Endothelial cell of umbilical vein (primary cell): ENCODE measurements around the gene ATG7.

ENCODE experiments used
- EZH2 ChIP-seq: IDR thresholded peaks from 2 replicates; pipeline ENCODE4 v1.6.1; 2012; ENCODE audit warnings: borderline replicate concordance, low read depth, mild to moderate bottlenecking, moderate library complexity, low read length, inconsistent platforms; ENCODE audit not compliant: severe bottlenecking
- FOS ChIP-seq: IDR thresholded peaks from 2 replicates; pipeline ENCODE4 v1.6.1; 2011; ENCODE audit warnings: mild to moderate bottlenecking, low read length, moderate library complexity, borderline replicate concordance; ENCODE audit not compliant: insufficient read depth
- MYC ChIP-seq: IDR thresholded peaks from one replicate; pipeline ENCODE4 v1.6.1; 2011; ENCODE audit warnings: mild to moderate bottlenecking, low read depth, low read length
- POLR2A ChIP-seq: IDR thresholded peaks from 2 replicates; pipeline ENCODE4 v1.6.1; 2012; ENCODE audit warnings: low read depth, mild to moderate bottlenecking, control low read depth, low read length
- POLR2AphosphoS5 ChIP-seq: IDR thresholded peaks from 2 replicates; pipeline ENCODE4 v1.6.1; 2012; ENCODE audit warnings: low read depth, mild to moderate bottlenecking, control low read depth, low read length, moderate library complexity; ENCODE audit not compliant: insufficient read depth
- TF ChIP-seq, protein P1 (sequence below), 2 donors: IDR thresholded peaks; 1 replicate in 1 of 2; 2 replicates in 1 of 2; pipeline ENCODE4 v1.5.1; 2011; ENCODE audit warnings: low read length in 2 of 2, mild to moderate bottlenecking in 2 of 2, moderate library complexity in 2 of 2, control low read depth in 1 of 2, inconsistent platforms in 1 of 2, low read depth in 1 of 2; ENCODE audit not compliant: insufficient read depth in 1 of 2; ENCODE audit errors: extremely low read depth in 1 of 2
- TF ChIP-seq, protein P2 (sequence below): IDR thresholded peaks from 2 replicates; pipeline ENCODE4 v1.6.1; 2011; ENCODE audit not compliant: insufficient read depth, insufficient read length

DNA sequence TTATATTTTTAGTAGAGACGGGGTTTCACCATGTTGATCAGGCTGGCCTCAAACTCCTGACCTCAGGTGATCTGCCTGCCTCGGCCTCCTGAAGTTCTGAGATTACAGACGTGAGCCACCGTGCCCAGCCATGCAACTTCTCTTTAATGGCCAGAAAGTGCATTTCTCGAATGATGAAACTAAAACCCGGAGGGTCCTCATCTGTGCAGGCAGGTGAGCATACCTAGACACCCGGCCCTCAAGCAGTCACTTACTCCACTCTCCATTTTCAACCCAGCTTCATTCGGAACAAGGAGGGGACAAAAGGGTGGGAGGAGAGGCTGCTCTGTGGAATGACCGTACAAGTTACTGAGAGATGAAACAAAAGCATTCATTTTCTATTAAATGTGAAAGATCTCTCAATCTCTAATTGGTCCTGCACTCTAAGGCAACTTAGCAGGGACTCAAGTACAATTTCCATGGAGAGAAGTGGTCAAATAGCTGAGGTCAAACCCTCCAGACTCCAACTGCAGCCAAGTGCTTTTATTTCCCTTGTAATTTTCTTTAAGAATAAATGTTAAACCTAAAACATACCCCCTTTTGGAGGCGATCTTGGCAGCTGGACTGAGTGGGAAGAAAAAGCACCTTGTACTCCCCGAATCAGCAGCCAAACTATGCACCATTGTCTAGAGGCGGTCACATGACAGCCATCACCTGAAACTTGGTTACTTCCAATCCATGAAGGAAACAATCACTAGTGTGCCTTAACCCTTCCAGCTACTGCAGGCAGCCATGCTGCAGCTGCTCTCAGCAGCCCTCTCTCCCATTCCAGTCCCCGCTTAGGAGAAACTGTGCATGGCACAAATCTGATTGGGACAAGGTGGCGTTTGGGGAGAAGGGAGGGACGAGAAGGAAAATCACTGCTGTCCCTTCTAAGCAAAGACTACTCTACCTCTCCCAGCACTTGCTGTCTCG lies 309.3 kb downstream of the ATG7 start:
- TF ChIP-seq POLR2AphosphoS5, result no peak
- TF ChIP-seq, protein P1, sequence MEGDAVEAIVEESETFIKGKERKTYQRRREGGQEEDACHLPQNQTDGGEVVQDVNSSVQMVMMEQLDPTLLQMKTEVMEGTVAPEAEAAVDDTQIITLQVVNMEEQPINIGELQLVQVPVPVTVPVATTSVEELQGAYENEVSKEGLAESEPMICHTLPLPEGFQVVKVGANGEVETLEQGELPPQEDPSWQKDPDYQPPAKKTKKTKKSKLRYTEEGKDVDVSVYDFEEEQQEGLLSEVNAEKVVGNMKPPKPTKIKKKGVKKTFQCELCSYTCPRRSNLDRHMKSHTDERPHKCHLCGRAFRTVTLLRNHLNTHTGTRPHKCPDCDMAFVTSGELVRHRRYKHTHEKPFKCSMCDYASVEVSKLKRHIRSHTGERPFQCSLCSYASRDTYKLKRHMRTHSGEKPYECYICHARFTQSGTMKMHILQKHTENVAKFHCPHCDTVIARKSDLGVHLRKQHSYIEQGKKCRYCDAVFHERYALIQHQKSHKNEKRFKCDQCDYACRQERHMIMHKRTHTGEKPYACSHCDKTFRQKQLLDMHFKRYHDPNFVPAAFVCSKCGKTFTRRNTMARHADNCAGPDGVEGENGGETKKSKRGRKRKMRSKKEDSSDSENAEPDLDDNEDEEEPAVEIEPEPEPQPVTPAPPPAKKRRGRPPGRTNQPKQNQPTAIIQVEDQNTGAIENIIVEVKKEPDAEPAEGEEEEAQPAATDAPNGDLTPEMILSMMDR (IDR thresholded peaks at IDR 0.05; ENCODE audit: extremely low read depth in 1 of 2, insufficient read depth in 1 of 2, low read depth in 1 of 2, low read length in 2 of 2), result no peak
- TF ChIP-seq, protein P2, sequence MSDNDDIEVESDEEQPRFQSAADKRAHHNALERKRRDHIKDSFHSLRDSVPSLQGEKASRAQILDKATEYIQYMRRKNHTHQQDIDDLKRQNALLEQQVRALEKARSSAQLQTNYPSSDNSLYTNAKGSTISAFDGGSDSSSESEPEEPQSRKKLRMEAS, result no peak
- TF ChIP-seq POLR2A, result no peak
- no peak for TF ChIP-seq EZH2
- no peak for TF ChIP-seq FOS
- TF ChIP-seq MYC, result no peak
